Breast epithelium (tissue), 4 donors: ENCODE measurements around the gene MYH9. TPM values are rescaled to one million over a fixed set of nuclear protein-coding genes. Genes with fewer than 3 reads are reported as not detected.
A peak's percentile ranks its signal among the peaks of the same experiment; 100 is the strongest.
"Not testable (repeated sequence)": the region's sequence is repeated elsewhere in the genome, so short reads cannot be mapped to it uniquely, and the experiment has no call there.

Source experiments
- DNase-seq, 2 donors: peaks; one replicate each; pipeline ENCODE4 v3.0.0-alpha.2; 2019; ENCODE audit warnings: low spot score in 2 of 2
- H3K27ac ChIP-seq, 2 donors: fragments of 200-600 bp; sonication (generic) in 1 of 2; one replicate each; pipeline ENCODE4 v1.5.1; 2016 to 2019; ENCODE audit warnings: mild to moderate bottlenecking in 1 of 2
- H3K27me3 ChIP-seq, 2 donors: fragments of 200-600 bp; sonication (generic) in 1 of 2; one replicate each; pipeline versions ENCODE4 v1.5.1 to v1.6.0; 2017 to 2019; ENCODE audit warnings: control low read depth in 1 of 2, mild to moderate bottlenecking in 1 of 2
- H3K36me3 ChIP-seq: fragments of 200-600 bp; one replicate; pipeline ENCODE4 v1.5.1; 2019
- H3K4me1 ChIP-seq, 2 donors: fragments of 200-600 bp; sonication (generic); one replicate each; pipeline ENCODE4 v1.5.1; 2016 to 2019; ENCODE audit warnings: control low read depth in 1 of 2
- H3K4me3 ChIP-seq, 3 donors: fragments of 200-600 bp; sonication (generic); 1 replicate in 2 of 3; 2 replicates in 1 of 3; pipeline ENCODE4 v1.5.1; 2016 to 2019; ENCODE audit warnings: mild to moderate bottlenecking in 3 of 3, moderate library complexity in 2 of 3
- H3K9me3 ChIP-seq, 2 donors: fragments of 200-600 bp; sonication (generic) in 1 of 2; one replicate each; pipeline ENCODE4 v1.5.1; 2016 to 2019; ENCODE audit warnings: control low read depth in 1 of 2
- CTCF ChIP-seq, 3 donors: fragments of 450-650 bp; IDR thresholded peaks; one replicate each; pipeline ENCODE4 v1.5.1; 2016 to 2017; ENCODE audit warnings: antibody characterized with exemption in 3 of 3, mild to moderate bottlenecking in 3 of 3, moderate library complexity in 3 of 3
- POLR2A ChIP-seq: fragments of 450-650 bp; IDR thresholded peaks from one replicate; pipeline ENCODE4 v1.6.1; 2016; ENCODE audit warnings: antibody characterized with exemption, mild to moderate bottlenecking, moderate library complexity
- POLR2AphosphoS5 ChIP-seq, 3 donors: sonication (generic); formaldehyde crosslinking; IDR thresholded peaks; one replicate each; pipeline ENCODE4 v1.6.1; 2017; ENCODE audit warnings: antibody characterized with exemption in 3 of 3
- intact Hi-C: fragments of 100-400 bp; cut with DNase I; formaldehyde crosslinking; loops from one replicate; pipeline ENCODE4 v1.15.1; 2023; ENCODE audit warnings: low total_unique reads
- total RNA-seq, 3 donors: library from RNA; depleted of rRNA; stranded (reverse); fragments of >200 nt; gene quantifications; one replicate each; pipeline ENCODE4 v1.1.0, GENCODE V29; 2016

MYH9 gene
- total RNA-seq, 3 donors from 2014 or later = 169 to 392 (median 268) TPM

DNA sequence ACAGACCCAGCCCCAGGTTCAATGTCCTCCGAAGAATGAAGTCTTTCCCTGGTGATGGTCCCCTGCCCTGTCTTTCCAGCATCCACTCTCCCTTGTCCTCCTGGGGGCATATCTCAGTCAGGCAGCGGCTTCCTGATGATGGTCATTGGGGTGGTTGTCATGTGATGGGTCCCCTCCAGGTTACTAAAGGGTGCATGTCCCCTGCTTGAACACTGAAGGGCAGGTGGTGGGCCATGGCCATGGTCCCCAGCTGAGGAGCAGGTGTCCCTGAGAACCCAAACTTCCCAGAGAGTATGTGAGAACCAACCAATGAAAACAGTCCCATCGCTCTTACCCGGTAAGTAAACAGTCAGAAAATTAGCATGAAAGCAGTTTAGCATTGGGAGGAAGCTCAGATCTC is 120.7 kb downstream of the MYH9 start:
- Histone ChIP-seq H3K27me3 (no peaks in the 10 kb centered on the region), H3K4me1 (peaks cover 0 to 6% of the 10 kb centered on the region in 2 donors), H3K9me3 (no peaks in the 10 kb centered on the region), H3K36me3 (no peaks in the 10 kb centered on the region), H3K27ac (no peak overlapping the region), H3K4me3 (no peak overlapping the region)
- TF ChIP-seq POLR2AphosphoS5 (IDR thresholded peaks at IDR 0.05) (no peak), CTCF (IDR thresholded peaks at IDR 0.05) (no peak), POLR2A (no peak)
- DNase-seq = no peak
- intact Hi-C loops = no loop called here

DNA sequence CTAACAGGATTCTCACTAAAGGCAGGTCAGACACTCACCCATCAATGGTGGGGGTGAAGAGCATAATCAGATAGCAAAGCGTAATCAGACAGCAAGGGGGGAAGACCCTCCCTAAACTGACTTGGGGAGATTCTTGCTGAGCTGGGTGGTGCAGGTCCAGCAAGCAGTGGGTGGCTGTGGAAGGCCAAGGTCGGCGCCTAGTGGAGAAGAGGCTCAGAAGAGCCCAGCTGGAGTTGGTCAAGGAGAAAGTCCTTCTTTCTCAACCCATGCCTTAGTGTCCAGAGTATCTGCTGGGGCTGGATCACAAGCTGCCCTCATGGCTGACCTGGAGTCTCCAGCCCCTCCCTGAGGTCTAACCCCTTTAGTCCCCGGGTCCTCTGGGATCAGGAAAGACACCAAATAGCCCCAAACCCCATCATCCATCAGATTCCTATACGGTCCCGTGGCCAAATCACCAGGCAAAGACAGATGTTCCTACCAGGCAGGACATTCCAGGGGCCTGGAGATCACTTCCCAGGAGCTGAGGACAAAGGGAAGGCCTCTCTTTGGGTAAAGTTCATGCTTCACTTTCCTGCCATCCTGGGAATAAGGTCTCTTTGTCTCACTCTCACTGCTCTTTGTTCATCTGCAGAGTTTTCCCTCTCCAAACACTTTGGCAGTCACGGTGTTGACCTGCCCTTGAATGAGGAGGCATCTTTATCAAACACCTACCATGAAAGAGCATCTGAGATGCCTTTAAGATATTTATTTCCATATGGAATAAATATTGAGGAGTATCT is 123.7 kb downstream of the MYH9 start:
- peak overlapping the region; percentile 87 to 97 for H3K27ac ChIP-seq

GRCh38 chr22:36263216-36263673 is 124.5 kb downstream of the MYH9 start:
- DNase-seq = peak in 1 of 2 donors; percentile 65
- TF ChIP-seq POLR2AphosphoS5 (IDR thresholded peaks at IDR 0.05) = peak in 1 of 3 donors; percentile 74
- H3K4me1 ChIP-seq, H3K36me3 ChIP-seq, H3K9me3 ChIP-seq, intact Hi-C loops, H3K27me3 ChIP-seq: not testable (repeated sequence)
- Histone ChIP-seq H3K27ac (peak overlapping the region; percentile 87 to 97), H3K4me3 (peak overlapping the region in 1 of 3 donors; percentile 5)

More for the DNA sequence above, 123.7 kb downstream of the MYH9 start:
- H3K9me3 ChIP-seq, H3K36me3 ChIP-seq, H3K4me1 ChIP-seq, H3K27me3 ChIP-seq, intact Hi-C loops: not testable (repeated sequence)
- peak in 1 of 2 donors; percentile 39 for DNase-seq
- peak overlapping the region in 1 of 3 donors; percentile 5 for H3K4me3 ChIP-seq

DNA sequence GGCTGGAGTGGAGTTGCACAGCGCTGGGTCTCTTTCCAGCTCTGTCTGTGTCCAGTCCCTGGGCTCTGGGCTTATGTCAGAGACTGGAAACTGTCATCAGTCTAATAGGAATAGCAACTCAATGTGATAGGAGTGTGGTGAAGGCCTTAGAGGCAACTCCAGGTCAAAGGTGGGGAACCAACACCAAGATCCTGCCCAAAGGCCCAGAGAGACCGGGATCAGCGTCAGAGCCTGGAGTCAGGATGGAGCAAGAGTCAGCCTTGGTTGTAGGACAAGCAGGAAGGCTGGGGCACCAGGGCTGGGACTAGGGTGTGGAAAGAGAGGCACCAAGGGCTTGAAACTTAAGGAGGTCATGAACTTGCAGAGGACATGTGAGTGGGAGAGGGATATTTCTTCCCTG is 125.5 kb downstream of the MYH9 start:
- H3K9me3 ChIP-seq, H3K4me3 ChIP-seq, intact Hi-C loops, H3K27me3 ChIP-seq, H3K4me1 ChIP-seq, DNase-seq, H3K36me3 ChIP-seq: not testable (repeated sequence)
- peak overlapping the region; percentile 87 to 97 for H3K27ac ChIP-seq

DNA sequence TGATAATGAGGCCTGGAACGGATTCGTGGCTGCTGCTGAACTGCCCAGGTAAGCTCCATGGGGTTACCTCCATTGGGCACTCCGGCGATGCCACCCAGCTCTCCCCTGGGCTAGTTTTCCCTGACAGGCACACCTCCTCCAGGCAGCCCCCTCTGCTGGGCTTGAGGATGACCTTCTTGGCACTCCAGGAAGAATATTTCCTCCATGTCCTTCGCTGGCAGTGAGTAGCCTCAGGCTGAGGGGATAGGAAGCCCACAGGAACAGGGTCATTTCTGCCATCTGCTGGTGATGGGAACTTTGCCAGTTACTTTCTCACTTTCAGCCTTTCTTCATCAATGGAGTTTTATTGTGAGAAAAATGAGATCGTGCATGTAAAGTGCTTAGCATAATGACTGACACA is 126.1 kb downstream of the MYH9 start:
- DNase-seq = peak in 1 of 2 donors; percentile 28
- H3K9me3 ChIP-seq, H3K4me1 ChIP-seq, intact Hi-C loops, H3K4me3 ChIP-seq, H3K27me3 ChIP-seq, H3K36me3 ChIP-seq: not testable (repeated sequence)
- H3K27ac ChIP-seq = peak overlapping the region; percentile 87 to 97

DNA sequence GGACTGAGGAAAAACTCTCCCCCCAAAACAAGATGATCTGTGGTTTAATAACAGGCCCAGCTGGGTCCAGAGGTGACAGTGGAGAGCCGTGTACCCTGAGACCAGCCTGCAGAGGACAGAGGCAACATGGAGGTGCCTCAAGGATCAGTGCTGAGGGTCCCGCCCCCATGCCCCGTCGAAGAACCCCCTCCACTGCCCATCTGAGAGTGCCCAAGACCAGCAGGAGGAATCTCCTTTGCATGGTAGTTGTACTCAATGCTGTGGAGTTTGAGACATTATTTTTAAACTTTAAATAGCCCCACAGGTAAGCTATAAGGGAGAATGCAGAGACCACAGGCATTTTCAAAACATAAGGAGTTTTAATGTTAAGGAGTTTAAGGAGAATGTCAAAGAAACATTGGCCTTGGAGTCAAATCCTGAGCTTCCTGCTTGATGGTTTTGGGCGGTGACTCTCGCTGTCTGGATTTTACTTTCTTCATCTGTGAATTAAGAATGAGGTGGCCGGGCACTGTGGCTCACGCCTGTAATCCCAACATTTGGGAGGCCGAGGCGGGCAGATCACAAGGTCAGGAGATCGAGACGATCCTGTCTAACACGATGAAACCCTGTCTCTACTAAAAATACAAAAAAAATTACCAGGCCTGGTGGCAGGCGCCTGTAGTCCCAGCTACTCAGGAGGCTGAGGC is 128.0 kb downstream of the MYH9 start:
- TF ChIP-seq CTCF (IDR thresholded peaks at IDR 0.05) (no peak), POLR2A (no peak), POLR2AphosphoS5 (IDR thresholded peaks at IDR 0.05) (no peak)
- intact Hi-C loops = no loop called here
- Histone ChIP-seq H3K27ac (peak overlapping the region; percentile 76 to 83), H3K36me3 (no peaks in the 10 kb centered on the region), H3K9me3 (no peaks in the 10 kb centered on the region), H3K4me3 (no peak overlapping the region), H3K27me3 (no peaks in the 10 kb centered on the region), H3K4me1 (peaks cover 5 to 6% of the 10 kb centered on the region in 2 donors)
- DNase-seq = no peak
